ENCODE measurements around the gene POLR3B.
"Not testable (repeated sequence)": the region's sequence is repeated elsewhere in the genome, so short reads cannot be mapped to it uniquely, and the experiment has no call there.

The POLR3B gene

DNA sequence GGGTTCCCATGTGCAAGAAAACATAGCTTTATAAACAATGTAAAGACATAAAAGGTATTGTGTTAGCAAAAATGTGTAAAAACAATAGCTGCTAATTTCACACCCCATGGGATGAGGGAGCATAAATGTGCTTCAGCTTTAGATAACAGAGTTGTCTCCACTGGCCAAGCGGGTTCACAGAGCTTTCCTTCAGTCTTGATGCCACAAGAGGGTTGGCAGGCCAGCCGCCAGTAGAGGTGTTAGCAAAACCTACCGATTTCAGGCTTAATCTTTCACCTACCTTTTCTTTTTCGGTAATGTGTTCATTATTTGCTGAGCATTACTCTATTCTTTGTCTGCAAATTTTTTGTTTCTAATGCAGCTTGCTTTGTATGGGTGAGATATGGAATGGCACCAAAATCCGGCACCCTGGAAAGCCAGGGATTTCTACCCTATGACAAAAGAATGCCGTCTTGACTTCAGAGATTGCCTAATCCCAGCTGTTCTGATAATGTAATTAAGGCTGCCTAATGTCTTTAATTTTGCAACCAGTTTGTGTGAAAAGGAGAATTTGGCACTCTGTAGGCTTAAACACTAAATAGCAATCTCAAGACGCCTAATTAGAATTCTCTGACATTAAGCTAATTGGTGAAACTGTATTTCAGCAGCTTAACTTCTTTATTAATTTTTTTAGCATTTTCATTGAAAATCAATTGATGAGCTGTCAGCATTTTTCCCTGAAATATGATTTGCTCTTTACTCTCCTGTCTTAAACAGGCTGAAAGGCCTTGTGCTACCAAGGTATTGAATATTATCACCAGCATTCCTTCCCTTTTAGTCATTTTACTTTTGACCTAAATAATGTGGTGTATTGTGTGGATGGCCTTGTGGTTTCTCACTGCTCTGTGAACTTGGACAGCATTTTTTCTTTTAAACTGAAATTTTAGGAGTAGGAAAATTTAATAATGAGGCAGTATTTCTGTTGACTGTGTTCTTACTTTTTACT lies 60.7 kb downstream of the POLR3B start:
- DNase-seq: no peak

DNA sequence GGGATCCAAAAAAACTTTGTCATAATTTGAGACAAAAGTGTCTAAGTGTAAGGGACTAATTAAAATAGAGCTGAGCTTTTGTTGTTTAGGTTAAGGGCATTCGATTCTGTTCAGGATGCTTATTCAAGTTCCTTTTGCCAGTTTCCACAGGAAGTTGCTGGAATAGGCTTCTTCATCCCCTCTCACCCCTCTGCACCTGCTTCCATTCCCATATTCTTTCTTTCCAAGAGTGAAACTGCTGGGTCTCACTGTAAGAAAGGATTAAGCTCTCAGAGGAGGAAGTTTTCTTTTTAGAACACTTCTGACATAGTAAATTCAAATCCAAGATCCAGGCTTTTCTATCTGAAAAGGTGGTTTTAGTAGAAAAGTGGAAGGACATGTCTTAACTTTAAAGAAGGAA lies 61.4 kb downstream of the POLR3B start:
- DNase-seq: no peak

DNA sequence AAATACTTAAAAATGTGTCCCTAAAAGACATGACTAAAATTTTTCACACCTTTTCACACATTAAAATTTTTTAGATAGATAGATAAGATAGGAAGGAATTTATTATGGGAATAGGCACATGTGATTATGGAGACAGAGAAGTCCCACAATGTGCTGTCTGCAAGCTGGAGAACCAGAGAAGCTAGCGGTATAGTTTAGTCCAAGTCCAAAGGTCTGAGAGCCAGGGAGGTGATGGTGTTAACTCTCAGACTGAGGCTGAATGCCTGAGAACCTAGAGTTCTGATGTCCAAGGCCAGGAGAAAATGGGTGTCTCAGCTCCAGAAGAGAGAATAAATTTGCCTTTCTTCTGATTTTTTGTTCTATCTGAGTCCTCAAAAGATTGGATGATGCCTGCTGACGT lies 65.7 kb downstream of the POLR3B start:
- DNase-seq: no peak

DNA sequence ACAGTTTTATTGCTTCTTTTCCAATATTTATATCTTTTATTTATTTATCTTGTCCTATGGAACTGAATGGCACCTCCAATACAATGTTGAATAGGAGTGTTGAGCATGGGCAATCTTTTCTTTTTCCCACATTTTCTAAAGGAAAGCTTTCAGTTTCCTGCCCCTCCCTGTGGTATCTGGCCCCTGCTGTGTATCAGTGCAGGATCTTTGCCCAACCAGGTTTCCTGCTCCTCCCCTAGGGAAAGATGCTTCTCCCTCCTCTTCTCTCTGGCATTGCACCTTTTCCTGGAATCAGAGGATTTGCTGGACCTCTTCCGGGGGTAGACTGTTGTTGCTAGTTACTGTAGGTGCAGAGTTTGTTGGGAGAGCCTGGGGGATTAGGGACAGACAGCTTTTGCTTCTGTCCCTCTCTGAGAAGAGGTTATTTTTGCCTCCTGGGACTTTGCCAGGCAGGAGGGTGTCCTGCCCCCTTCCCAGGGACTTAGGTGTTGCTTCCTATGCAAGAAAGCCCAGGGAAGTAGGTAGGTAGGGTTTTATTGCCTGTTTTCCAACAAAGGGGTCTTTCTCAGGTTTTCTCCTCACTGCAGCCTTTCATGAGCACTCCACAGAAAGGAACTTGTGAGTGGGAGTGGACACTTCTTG lies 67.6 kb downstream of the POLR3B start:
- DNase-seq: no peak

DNA sequence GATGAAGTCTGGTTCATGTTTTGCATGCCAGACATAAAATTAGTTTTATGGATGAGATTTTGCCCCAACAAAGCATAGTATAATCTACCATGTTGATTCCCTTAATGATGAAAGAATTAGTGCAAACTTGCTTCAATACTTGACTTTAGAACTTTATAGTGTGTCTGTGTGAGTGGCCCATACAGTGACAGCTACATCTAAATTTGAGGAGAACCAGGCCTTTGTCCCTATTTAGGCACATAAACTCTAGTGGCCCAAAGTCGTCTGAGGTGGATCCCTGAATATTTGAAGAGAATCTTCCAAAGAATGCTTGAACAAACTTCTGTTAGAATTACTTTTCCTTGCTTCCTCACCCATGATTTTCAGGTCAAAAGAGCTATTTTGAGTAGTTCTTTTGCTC lies 70.4 kb downstream of the POLR3B start:
- no peak for DNase-seq

DNA sequence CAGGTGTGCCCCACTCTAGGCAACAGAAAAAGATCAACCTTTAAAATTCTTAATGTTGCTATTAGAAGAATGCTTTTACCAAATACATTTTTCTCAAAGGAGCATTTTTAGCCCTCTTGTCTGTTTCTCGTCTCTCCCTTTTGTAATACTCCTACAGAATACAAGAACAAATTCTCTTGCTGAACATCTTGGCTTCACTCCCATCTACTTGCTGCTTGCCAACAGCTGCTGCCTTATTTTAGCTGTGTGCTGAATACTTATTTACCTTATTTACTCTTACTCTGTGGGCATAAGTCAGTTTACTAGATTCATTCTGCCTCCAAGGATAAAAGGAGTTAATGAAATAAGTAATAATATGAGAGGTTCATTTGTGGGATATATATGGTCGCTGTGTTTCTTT lies 70.8 kb downstream of the POLR3B start:
- no peak for DNase-seq

DNA sequence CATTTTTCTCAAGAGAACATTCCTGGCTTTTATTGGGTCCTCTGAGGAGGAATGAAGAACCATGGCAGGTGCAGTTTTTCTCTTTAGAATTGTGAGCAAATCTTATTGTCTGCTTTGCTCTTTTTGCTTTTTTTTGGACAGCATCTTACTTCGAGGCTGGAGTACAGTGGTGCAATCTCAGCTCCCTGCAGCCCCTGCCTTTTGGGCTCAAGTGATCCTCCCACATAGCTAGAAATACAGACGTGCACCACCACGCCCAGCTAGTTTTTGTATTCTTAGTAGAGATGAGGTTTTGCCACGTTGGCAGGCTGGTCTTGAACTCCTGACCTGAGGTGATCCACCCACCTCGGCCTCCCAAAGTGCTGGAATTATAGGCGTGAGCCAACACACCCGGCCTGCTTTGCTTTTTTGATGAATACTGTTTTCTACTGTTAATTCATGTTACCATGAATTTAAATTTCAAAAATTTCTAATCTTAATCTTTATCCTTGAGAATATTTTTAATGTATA lies 71.5 kb downstream of the POLR3B start:
- DNase-seq: no peak

DNA sequence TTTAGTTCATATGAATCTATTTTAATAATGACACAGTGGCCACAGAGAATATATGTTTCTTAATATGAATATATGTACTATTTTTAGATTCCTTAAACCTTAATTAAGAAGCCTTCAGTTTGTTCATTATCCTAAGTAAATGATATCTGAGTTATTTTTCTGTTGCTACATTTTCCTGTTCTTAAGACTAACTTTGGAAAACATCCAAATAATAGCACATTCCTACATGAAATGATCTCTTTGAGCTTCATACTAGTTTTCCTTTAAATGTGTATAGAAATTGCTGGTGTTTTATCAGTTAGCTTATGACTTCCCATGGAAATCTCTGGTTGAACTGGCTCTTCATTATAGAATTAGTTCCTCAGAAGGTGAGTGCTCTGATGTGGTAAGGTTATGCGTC lies 72.1 kb downstream of the POLR3B start:
- no peak for DNase-seq

DNA sequence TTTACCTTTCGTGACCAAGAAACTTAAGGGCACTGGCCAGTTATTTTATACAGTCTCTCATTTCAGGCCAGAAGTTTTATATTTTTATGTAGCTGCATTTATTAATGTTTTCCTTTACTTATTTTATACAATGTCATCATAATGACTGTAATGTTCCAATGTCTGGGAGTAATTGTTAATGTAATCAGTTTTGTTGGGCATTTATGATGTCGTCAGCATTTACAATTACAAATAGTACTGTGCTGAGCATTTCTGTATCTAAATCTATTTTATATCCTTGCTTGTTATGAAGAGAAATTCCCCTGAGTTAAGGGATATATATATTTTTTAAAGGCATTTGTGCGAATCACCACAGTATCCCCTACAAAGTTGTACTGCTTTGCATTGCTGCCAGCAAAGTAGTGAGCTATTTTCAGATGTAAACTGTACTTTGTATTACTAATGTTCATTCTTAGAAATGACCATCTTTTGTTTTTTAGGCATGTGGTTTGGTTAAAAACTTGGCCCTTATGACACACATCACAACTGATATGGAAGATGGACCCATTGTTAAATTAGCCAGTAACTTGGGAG lies 74.4 kb downstream of the POLR3B start:
- DNase-seq: no peak

DNA sequence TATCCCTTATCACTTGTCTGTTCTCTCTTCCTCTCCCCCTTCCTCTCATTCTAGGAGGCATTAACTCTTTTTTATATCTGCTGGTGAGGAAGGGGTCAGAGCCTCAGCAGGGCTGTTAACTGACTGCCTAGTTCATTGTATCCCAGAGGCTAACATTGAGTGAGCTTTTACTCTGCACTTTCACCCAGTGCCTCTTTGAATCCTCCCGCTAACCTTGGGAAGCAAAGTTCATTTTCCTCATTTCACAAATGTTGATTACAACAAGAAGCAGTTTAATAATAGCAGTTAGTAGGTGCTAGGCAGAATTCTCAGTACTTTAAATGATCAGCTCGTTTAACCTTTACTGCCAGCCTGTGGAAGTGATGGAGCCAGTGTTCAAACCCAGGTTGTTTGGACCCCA lies 75.5 kb downstream of the POLR3B start:
- no peak for DNase-seq

DNA sequence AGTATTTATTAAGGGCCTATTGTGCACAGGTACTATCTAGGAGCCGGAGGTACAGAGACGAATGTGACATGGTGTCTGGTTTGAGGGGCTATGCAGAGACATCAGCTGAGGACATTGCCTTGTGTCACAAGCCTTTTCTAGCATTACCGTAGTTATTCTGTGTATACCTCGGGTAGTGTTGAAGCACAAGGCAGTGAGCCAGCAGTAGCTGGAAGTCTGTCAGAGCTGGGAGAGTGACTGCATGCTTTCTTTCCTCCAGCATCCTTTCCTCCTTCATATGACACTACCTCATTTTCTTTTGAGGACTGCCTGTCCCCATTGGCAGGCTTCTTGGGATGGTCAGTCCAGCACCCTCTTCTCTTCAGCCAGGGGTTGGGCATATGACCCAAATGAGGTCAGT lies 77.0 kb downstream of the POLR3B start:
- DNase-seq: no peak

DNA sequence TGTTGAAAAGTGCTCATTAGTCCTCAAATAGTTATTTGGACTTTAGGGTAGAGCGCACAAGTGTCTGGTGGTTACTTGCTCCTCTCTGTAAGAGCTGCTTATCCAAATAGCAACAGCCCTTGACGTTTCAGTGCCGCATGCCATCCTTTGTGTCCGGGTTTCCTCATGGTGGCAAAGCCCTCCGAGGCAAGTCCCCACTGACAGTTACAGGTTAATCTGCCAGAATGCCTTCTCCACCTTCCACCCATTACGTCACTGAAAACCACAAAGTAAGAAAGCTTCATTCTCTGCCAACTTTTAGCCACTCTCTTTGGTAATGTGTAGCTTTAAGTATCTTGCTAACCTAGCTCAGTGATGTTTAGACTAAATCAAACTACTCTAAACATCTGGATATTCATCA lies 78.6 kb downstream of the POLR3B start:
- no peak for DNase-seq

DNA sequence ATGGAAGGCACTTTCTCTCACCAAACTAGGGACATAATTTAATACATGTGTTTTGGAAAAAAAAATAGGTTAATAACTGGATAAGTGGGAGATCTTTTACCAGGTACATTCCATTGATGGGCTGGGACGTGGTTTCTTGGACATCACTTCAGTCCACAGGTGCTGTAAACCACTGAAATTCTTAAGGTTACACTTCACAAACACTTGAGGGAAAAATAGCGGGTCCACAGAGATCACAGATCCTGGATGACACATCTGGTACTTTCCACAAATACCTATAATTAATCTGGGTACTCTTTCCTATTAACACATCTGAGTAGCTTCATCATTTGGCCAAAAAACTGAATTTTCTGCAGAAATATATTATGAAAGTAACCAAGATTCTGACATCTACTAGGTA lies 85.0 kb downstream of the POLR3B start:
- DNase-seq: no peak

DNA sequence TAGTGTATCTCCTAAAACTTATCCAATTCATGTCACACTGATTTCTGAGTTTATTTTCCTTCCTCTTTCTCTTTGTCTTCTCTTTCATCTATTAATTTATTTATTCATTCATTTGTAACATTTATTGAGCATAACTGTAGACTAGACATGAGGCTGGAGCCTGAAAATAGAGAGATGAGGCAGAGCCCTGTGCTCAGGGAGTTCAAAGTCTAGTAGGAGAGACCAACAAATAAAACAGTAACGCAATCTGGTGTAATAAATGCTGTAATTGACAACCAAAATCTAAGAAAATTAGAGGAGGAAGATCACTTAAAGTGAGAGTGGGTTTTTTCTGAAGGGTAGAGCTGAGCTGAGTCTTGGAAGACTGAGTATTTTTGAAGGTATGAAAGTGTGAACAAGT lies 87.5 kb downstream of the POLR3B start:
- DNase-seq: no peak

DNA sequence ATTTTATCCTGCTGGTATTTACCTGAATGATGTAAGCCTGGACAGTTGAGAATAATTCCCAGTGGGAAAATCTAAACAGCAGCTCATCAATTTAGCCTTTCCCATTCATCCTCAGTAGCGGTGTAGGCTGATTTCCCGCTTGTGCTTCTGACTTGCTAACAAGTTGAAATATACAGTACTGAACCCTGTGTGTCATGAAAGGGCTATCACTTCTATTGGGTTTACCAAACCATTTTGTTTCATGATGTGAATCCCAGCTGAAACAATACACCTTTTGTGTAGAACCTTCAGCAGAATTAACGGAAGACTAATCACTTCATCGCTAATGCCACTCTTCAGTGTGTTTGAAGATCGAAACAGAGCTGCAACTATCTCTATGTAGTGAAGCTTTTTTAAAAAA lies 88.4 kb downstream of the POLR3B start:
- DNase-seq: no peak

DNA sequence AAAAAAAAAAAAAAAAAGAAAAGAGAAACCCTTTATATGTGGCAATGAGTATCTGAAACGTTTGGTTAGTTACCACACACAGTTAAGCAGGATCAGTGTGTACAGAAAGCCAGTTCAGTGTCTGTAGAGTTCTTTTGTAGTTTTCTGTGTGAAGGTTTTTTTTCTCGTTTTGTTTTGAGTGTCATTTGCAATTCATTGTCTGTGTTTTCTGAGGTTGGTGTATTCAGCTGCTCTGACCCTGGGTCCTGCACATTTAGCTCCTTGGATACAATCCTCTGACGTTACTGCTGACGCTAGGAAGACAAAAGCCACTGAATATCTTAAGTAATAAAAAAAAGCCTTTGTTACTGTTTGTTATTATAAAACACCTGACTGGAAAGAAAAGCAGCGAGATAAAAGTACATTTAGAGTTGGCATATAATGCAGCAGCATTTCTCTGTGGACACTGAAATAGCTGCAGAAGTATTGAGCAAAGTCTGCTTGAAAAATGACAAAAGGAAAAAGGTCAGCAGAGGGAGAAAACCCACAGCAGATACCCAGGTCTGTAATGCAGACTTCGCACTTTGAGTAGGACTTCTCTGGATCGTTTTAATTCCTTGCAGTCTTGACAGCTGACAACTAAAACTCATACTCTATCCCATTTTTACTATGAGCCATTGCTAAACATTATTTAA lies 89.0 kb downstream of the POLR3B start:
- no peak for DNase-seq

DNA sequence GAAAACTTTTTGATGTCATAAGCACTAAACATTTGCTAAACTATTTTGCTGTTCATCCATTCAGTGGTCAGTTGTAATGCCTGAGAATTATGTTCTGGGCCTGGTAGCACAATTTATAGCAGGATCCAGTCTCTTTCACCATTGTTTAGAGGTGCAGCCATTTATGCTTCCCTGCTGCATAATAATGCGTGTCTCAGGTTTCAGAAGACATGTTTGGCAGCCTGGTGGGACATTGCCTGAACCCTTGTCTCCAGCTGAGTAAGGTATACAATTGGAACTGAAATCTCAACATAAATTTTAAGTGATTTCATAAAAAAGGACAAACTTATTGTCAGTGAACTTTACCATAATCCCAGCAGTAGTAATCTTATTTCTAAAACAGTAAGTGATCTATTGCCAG lies 94.8 kb downstream of the POLR3B start:
- DNase-seq: no peak

DNA sequence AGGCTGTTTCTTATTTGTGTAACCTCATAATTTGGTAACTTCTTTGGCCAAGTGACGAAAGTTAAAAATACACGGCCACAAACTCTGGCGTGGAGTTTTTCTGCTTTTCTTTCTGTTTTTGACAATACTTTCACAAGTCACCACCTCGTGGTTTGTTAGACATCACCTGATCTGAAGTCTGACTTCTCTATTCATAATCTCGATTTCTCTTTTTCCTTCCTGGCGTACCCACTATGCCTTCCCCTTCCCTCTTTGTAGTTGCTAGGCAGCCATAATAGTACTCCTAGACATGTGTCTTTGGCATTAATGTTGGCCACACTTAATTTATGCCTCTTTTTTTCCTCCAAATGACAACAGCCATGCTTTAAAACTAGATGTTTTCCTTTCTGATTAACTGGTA lies 97.6 kb downstream of the POLR3B start:
- DNase-seq: no peak

DNA sequence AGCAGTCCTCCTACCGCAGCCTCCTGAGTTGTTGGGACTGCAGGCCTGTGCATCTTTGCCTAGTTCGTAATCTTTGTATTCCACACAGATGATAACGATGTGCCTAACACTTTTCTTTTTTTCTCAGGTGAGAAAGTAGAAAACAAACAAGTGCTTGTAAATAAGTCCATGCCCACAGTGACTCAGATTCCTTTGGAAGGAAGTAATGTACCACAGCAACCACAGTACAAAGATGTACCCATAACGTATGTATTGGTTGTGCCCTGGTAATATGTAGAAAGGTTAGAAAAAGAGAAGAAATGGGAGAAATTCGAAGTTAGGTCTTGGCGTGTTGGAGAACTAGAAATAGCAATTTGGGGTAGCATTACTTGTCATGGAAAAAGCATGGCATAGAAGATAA lies 101.6 kb downstream of the POLR3B start:
- DNase-seq: no peak

DNA sequence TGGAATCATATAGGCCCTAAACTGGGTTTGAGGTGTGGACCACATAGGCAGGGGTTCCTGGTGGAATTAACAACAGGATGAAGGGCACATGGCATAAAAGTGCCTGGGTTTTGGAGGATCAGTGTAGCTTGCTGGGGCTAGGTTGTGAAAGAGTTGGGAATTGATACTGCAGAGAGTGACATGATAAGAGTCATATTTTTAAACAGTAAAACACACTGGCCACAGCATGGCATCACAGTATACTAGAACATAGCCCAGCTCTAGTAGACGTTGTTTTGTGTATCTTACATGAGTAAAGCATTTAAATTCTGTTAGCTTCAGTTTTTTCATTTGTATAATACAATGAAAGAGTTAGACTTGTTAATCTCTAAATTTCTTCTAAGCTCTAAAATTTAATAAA lies 102.0 kb downstream of the POLR3B start:
- no peak for DNase-seq

DNA sequence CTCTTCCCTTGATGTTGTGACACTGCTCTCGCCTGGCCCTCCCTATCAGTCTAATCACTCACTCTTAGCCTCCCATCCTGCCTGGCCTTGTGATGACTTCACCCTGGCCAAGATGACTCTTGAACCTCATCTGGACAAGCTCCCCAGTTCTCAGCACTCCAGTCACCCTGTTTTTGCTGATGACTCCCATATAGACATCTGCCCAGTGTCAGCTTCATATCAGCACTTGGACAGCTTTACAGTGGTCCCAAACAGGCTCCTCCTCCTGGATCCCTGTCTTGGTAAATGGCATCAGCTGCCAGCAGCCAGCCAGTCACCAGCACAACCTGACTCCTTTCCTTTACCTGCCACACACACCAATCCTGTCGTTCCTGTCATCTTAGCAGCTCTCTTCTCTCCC lies 104.2 kb downstream of the POLR3B start:
- no peak for DNase-seq

DNA sequence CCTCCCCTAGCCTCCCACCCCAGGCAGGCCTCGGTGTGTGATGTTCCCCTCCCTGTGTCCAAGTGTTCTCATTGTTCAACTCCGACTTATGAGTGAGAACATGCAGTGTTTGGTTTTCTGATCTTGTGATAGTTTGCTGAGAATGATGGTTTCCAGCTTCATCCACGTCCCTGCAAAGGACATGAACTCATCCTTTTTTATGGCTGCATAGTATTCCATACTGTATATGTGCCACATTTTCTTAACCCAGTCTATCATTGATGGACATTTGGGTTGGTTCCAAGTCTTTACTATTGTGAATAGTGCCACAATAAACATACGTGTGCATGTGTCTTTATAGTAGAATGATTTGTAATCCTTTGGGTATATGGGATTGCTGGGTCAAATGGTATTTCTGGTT lies 108.1 kb downstream of the POLR3B start:
- not testable (repeated sequence) for DNase-seq

DNA sequence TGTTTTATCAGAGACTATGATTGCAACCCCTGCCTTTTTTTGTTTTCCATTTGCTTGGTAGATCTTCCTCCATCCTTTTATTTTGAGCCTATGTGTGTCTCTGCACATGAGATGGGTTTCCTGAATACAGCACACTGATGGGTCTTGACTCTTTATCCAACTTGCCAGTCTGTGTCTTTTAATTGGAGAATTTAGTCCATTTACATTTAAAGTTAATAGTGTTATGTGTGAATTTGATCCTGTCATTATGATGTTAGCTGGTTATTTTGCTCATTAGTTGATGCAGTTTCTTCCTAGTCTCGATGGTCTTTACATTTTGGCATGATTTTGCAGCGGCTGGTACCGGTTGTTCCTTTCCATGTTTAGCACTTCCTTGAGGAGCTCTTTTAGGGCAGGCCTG lies 118.1 kb downstream of the POLR3B start:
- not testable (repeated sequence) for DNase-seq

Data from CD4-positive, alpha-beta T cell treated with Interleukin-17A for 4 hours (primary cell).